Activated T-helper 17 cell treated with anti-CD3 and anti-CD28 coated beads, Interleukin-2, amount 50 U/mL, for 72 hours (primary cell): ENCODE data around the gene JPH3. TPM values are rescaled to one million over a fixed set of nuclear protein-coding genes. Genes with fewer than 3 reads are reported as not detected.
A peak's percentile ranks its signal among the peaks of the same experiment; 100 is the strongest.
"Not testable (repeated sequence)": the region's sequence is repeated elsewhere in the genome, so short reads cannot be mapped to it uniquely, and the experiment has no call there.

Source experiments
- ATAC-seq: fragments of 150-1000 bp; cut with Tn5 transposase; replicated peaks from 2 replicates; pipeline ENCODE4 v1.10.0; 2021; ENCODE audit warnings: mild to moderate bottlenecking, moderate library complexity
- H3K27ac Mint-ChIP-seq: one replicate; pipeline ENCODE4 v1.8.0; 2022; ENCODE audit warnings: mixed read lengths
- H3K27me3 Mint-ChIP-seq: one replicate; pipeline ENCODE4 v1.8.0; 2022; ENCODE audit warnings: mixed read lengths
- H3K36me3 Mint-ChIP-seq: one replicate; pipeline ENCODE4 v1.8.0; 2022; ENCODE audit warnings: low read depth, mild to moderate bottlenecking, mixed read lengths
- H3K4me1 Mint-ChIP-seq: one replicate; pipeline ENCODE4 v1.8.0; 2022; ENCODE audit warnings: mixed read lengths
- H3K4me3 Mint-ChIP-seq: one replicate; pipeline ENCODE4 v1.8.0; 2022; ENCODE audit warnings: mild to moderate bottlenecking, mixed read lengths
- H3K9me3 Mint-ChIP-seq: one replicate; pipeline ENCODE4 v1.8.0; 2022; ENCODE audit warnings: mixed read lengths
- total RNA-seq, 2 donors: library from RNA; stranded (reverse); gene quantifications; one replicate each; pipeline ENCODE4 v1.2.3, GENCODE V29; 2022

JPH3 gene
- total RNA-seq, 2 donors from 2014 or later = 0.09 TPM; not detected in 1

GRCh38 chr16:87710887-87711286 lies 108.6 kb downstream of the JPH3 start:
- Mint-ChIP-seq H3K9me3 (no peaks in the 10 kb centered on the region), H3K27me3 (no peaks in the 10 kb centered on the region), H3K4me1 (peaks cover 4% of the 10 kb centered on the region), H3K36me3 (peaks cover 63% of the 10 kb centered on the region), H3K27ac (no peak overlapping the region), H3K4me3 (no peak overlapping the region)
- no peak for ATAC-seq

GRCh38 chr16:87712184-87712762 lies 110.0 kb downstream of the JPH3 start:
- no peak overlapping the region for H3K27ac Mint-ChIP-seq
- ATAC-seq = no peak
- H3K9me3 Mint-ChIP-seq = no peaks in the 10 kb centered on the region
- H3K4me3 Mint-ChIP-seq = no peak overlapping the region
- peaks cover 59% of the 10 kb centered on the region for H3K36me3 Mint-ChIP-seq
- H3K4me1 Mint-ChIP-seq = peaks cover 4% of the 10 kb centered on the region
- H3K27me3 Mint-ChIP-seq = no peaks in the 10 kb centered on the region

- H3K36me3 Mint-ChIP-seq = peaks cover 56% of the 10 kb centered on the region
- no peaks in the 10 kb centered on the region for H3K9me3 Mint-ChIP-seq
- peak; percentile 97 for ATAC-seq
- peak overlapping the region; percentile 86 for H3K27ac Mint-ChIP-seq
- peak overlapping the region; percentile 35 for H3K4me3 Mint-ChIP-seq
- no peaks in the 10 kb centered on the region for H3K27me3 Mint-ChIP-seq
- peaks cover 4% of the 10 kb centered on the region for H3K4me1 Mint-ChIP-seq
These were observed 111.3 kb downstream of the JPH3 start for GRCh38 chr16:87713451-87714229.

GRCh38 chr16:87715231-87715630 lies 112.9 kb downstream of the JPH3 start:
- no peak for ATAC-seq
- H3K27ac Mint-ChIP-seq = peak overlapping the region; percentile 53
- no peaks in the 10 kb centered on the region for H3K27me3 Mint-ChIP-seq
- H3K36me3 Mint-ChIP-seq = peaks cover 59% of the 10 kb centered on the region
- H3K4me3 Mint-ChIP-seq = peak overlapping the region; percentile 54
- H3K4me1 Mint-ChIP-seq = peaks cover 4% of the 10 kb centered on the region
- H3K9me3 Mint-ChIP-seq = no peaks in the 10 kb centered on the region

- H3K27me3 Mint-ChIP-seq = no peaks in the 10 kb centered on the region
- H3K4me1 Mint-ChIP-seq = peaks cover 4% of the 10 kb centered on the region
- peak overlapping the region; percentile 53 for H3K27ac Mint-ChIP-seq
- H3K4me3 Mint-ChIP-seq = no peak overlapping the region
- no peaks in the 10 kb centered on the region for H3K9me3 Mint-ChIP-seq
- no peak for ATAC-seq
- H3K36me3 Mint-ChIP-seq = peaks cover 58% of the 10 kb centered on the region
These were observed 113.3 kb downstream of the JPH3 start for GRCh38 chr16:87715658-87716057.

- H3K4me3 Mint-ChIP-seq, H3K9me3 Mint-ChIP-seq, H3K27me3 Mint-ChIP-seq, H3K4me1 Mint-ChIP-seq, ATAC-seq, H3K27ac Mint-ChIP-seq: not testable (repeated sequence)
- peaks cover 70% of the 10 kb centered on the region for H3K36me3 Mint-ChIP-seq
These were observed 116.5 kb downstream of the JPH3 start for GRCh38 chr16:87718831-87719230.

GRCh38 chr16:87720446-87720845 lies 118.1 kb downstream of the JPH3 start:
- H3K4me1 Mint-ChIP-seq = peaks cover 9% of the 10 kb centered on the region
- no peaks in the 10 kb centered on the region for H3K9me3 Mint-ChIP-seq
- H3K27me3 Mint-ChIP-seq = no peaks in the 10 kb centered on the region
- H3K27ac Mint-ChIP-seq = no peak overlapping the region
- no peak overlapping the region for H3K4me3 Mint-ChIP-seq
- ATAC-seq = no peak
- peaks cover 72% of the 10 kb centered on the region for H3K36me3 Mint-ChIP-seq

- ATAC-seq = no peak
- H3K36me3 Mint-ChIP-seq = peaks cover 78% of the 10 kb centered on the region
- H3K27me3 Mint-ChIP-seq = no peaks in the 10 kb centered on the region
- H3K4me1 Mint-ChIP-seq = peaks cover 9% of the 10 kb centered on the region
- no peak overlapping the region for H3K4me3 Mint-ChIP-seq
- H3K9me3 Mint-ChIP-seq = no peaks in the 10 kb centered on the region
- H3K27ac Mint-ChIP-seq = no peak overlapping the region
These were observed 119.6 kb downstream of the JPH3 start for GRCh38 chr16:87721622-87722585.

GRCh38 chr16:87722590-87723225 lies 120.4 kb downstream of the JPH3 start:
- H3K27ac Mint-ChIP-seq = no peak overlapping the region
- H3K9me3 Mint-ChIP-seq = no peaks in the 10 kb centered on the region
- H3K27me3 Mint-ChIP-seq = no peaks in the 10 kb centered on the region
- H3K4me3 Mint-ChIP-seq = no peak overlapping the region
- H3K4me1 Mint-ChIP-seq = peaks cover 9% of the 10 kb centered on the region
- peaks cover 81% of the 10 kb centered on the region for H3K36me3 Mint-ChIP-seq
- ATAC-seq = no peak

- peaks cover 81% of the 10 kb centered on the region for H3K36me3 Mint-ChIP-seq
- H3K4me1 Mint-ChIP-seq = peaks cover 9% of the 10 kb centered on the region
- H3K27me3 Mint-ChIP-seq = no peaks in the 10 kb centered on the region
- H3K4me3 Mint-ChIP-seq = no peak overlapping the region
- H3K9me3 Mint-ChIP-seq = no peaks in the 10 kb centered on the region
- no peak for ATAC-seq
- no peak overlapping the region for H3K27ac Mint-ChIP-seq
These were observed 120.9 kb downstream of the JPH3 start for GRCh38 chr16:87723226-87723623.

GRCh38 chr16:87724490-87725291 lies 122.4 kb downstream of the JPH3 start:
- H3K4me1 Mint-ChIP-seq = peaks cover 9% of the 10 kb centered on the region
- H3K36me3 Mint-ChIP-seq = peaks cover 84% of the 10 kb centered on the region
- H3K4me3 Mint-ChIP-seq = no peak overlapping the region
- H3K27ac Mint-ChIP-seq = peak overlapping the region; percentile 59
- no peak for ATAC-seq
- no peaks in the 10 kb centered on the region for H3K27me3 Mint-ChIP-seq
- no peaks in the 10 kb centered on the region for H3K9me3 Mint-ChIP-seq

- no peak for ATAC-seq
These were observed 123.4 kb downstream of the JPH3 start for GRCh38 chr16:87725596-87726235.

GRCh38 chr16:87726577-87726976 lies 124.3 kb downstream of the JPH3 start:
- H3K4me1 Mint-ChIP-seq, ATAC-seq, H3K27ac Mint-ChIP-seq, H3K9me3 Mint-ChIP-seq, H3K4me3 Mint-ChIP-seq, H3K27me3 Mint-ChIP-seq: not testable (repeated sequence)
- peaks cover 92% of the 10 kb centered on the region for H3K36me3 Mint-ChIP-seq

More at GRCh38 chr16:87725596-87726235, 123.4 kb downstream of the JPH3 start:
- Mint-ChIP-seq H3K4me1 (peaks cover 9% of the 10 kb centered on the region), H3K9me3 (no peaks in the 10 kb centered on the region), H3K4me3 (no peak overlapping the region), H3K27me3 (no peaks in the 10 kb centered on the region), H3K36me3 (peaks cover 88% of the 10 kb centered on the region), H3K27ac (no peak overlapping the region)
